Measurements from ENCODE around the gene KBTBD7. TPM values are rescaled to one million over a fixed set of nuclear protein-coding genes. Genes with fewer than 3 reads are reported as not detected.
"Not testable (repeated sequence)": the region's sequence is repeated elsewhere in the genome, so short reads cannot be mapped to it uniquely, and the experiment has no call there.

The KBTBD7 gene
- total RNA-seq, 1 donor from 2014 or later = 14.3 TPM

DNA sequence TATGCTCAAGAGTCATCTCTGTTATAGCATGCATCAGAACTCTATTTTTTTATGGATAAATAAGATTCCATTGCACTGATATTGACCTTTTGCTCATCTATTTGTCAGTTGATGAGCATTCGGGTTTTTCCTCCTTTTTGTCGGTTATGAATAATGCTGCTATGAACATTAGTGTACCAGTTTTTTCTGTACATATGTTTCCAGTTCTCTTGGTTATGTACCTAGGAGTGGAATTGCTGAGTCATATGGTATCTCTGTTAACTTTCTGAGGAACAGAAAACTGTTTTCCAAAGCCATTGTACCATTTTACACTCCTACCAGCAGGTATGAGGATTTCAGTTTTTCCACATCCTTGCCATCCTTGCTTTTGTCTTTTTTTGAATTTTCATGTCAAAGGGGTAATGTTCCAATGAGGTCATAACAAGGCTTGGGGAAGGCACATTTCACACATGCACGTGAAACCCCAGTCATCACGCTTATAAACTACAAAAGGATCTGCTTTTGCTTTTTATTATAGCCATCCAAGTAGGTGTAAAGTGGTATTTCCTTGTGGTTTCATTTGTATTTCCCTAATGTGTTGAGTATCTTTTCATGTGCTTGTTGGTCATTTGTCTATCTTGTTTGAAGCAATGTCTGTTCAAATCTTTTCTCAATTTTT, 14.6 kb downstream of the KBTBD7 start:
- Mint-ChIP-seq H3K9me3 (peaks cover 9% of the 10 kb centered on the region), H3K4me1 (no peaks in the 10 kb centered on the region), H3K27ac (ENCODE audit: unreplicated experiment) (no peak overlapping the region), H3K27me3 (ENCODE audit: low read depth) (no peaks in the 10 kb centered on the region), H3K4me3 (no peak overlapping the region), H3K36me3 (ENCODE audit: low read depth) (peaks cover 4% of the 10 kb centered on the region)
- DNase-seq (ENCODE audit: low read depth, low spot score) = no peak
- TF ChIP-seq, protein P1, sequence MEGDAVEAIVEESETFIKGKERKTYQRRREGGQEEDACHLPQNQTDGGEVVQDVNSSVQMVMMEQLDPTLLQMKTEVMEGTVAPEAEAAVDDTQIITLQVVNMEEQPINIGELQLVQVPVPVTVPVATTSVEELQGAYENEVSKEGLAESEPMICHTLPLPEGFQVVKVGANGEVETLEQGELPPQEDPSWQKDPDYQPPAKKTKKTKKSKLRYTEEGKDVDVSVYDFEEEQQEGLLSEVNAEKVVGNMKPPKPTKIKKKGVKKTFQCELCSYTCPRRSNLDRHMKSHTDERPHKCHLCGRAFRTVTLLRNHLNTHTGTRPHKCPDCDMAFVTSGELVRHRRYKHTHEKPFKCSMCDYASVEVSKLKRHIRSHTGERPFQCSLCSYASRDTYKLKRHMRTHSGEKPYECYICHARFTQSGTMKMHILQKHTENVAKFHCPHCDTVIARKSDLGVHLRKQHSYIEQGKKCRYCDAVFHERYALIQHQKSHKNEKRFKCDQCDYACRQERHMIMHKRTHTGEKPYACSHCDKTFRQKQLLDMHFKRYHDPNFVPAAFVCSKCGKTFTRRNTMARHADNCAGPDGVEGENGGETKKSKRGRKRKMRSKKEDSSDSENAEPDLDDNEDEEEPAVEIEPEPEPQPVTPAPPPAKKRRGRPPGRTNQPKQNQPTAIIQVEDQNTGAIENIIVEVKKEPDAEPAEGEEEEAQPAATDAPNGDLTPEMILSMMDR (conservative IDR thresholded peaks at IDR 0.05) = no peak

DNA sequence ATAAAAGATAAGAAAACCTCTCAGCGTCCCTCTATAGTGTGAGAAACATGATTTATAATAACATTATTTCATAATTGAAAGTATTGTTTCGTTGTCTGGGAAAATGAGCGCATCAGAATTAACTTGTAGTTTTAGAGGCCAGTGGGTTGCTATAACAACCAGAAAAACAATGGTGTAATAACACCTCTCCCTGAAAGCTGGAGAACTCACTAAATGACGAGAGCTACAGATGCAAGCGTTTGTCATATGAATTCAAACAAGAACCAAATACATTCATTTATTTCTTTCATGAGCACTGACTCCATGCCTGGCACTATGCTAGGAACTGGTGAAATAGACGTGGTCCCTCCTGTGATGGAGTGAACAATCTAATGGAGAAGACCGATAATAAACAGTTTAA, 16.3 kb downstream of the KBTBD7 start:
- Mint-ChIP-seq H3K9me3 (peaks cover 11% of the 10 kb centered on the region), H3K4me3 (no peak overlapping the region), H3K4me1 (no peaks in the 10 kb centered on the region), H3K27me3 (ENCODE audit: low read depth) (no peaks in the 10 kb centered on the region), H3K27ac (ENCODE audit: unreplicated experiment) (no peak overlapping the region), H3K36me3 (ENCODE audit: low read depth) (peaks cover 6% of the 10 kb centered on the region)
- TF ChIP-seq, protein P1 (conservative IDR thresholded peaks at IDR 0.05) = no peak
- no peak for DNase-seq (ENCODE audit: low read depth, low spot score)

DNA sequence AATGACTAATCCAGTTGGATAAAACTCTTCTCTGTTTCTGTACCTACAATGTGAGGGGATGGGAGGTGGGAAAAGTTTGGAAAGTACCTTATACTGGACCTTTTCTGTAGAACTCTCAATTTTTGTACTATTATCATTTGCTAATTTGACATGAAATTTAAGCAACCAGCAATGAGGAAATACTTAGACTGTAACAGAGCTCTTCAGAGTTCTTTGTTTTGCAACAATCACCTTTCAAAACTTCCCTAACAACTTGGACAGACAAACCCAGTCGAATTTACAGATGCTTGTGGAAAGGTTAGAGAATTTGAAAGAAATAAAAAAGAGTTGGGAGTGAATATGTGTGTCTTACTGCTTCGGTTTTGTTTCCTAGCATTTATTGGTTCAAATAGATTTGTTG, 16.8 kb downstream of the KBTBD7 start:
- no peaks in the 10 kb centered on the region for H3K27me3 Mint-ChIP-seq (ENCODE audit: low read depth)
- H3K27ac Mint-ChIP-seq (ENCODE audit: unreplicated experiment) = no peak overlapping the region
- TF ChIP-seq, protein P1 (conservative IDR thresholded peaks at IDR 0.05) = no peak
- H3K4me1 Mint-ChIP-seq = no peaks in the 10 kb centered on the region
- DNase-seq (ENCODE audit: low read depth, low spot score) = no peak
- H3K9me3 Mint-ChIP-seq = peaks cover 15% of the 10 kb centered on the region
- H3K4me3 Mint-ChIP-seq = no peak overlapping the region
- H3K36me3 Mint-ChIP-seq (ENCODE audit: low read depth) = peaks cover 6% of the 10 kb centered on the region

DNA sequence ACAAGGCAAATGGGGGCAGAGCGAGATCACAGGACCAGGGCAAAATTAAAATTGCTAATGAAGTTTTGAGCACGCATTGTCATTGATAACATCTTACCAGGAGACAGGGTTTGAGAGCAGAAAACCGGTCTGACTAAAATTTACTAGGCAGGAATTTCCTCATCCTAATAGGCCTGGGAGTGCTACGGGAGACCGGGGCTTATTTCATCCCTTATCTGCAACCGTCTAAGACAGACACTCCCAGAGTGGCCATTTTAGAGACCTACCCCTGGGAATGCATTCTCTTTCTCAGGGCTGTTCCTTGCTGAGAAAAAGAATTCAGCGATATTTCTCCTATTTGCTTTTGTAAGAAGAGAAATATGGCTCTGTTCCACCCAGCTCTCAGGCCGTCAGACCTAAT, 18.8 kb downstream of the KBTBD7 start:
- H3K27ac Mint-ChIP-seq (ENCODE audit: unreplicated experiment); H3K36me3 Mint-ChIP-seq (ENCODE audit: low read depth); H3K27me3 Mint-ChIP-seq (ENCODE audit: low read depth); DNase-seq (ENCODE audit: low read depth, low spot score); H3K4me3 Mint-ChIP-seq; H3K4me1 Mint-ChIP-seq: not testable (repeated sequence)
- peaks cover 15% of the 10 kb centered on the region for H3K9me3 Mint-ChIP-seq

DNA sequence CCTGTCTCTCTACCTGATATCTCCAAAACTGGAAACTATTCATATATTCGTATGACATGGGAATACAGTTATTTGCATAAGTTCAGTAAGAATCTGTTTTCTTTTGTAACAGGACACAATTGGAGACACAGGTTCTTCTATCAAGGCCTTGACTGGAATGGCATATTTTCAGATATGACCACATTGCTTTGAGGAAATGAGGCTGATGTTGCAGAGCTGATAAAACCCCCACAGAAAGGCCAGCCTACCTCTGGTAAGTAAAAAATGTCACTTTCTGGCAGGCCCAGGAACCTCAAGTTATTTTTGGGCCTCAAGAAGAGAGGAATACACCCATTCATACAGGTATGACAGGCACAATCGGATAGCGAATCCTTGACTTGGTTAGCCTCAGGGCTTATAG, 32.2 kb downstream of the KBTBD7 start:
- Mint-ChIP-seq H3K9me3 (no peaks in the 10 kb centered on the region), H3K36me3 (ENCODE audit: low read depth) (no peaks in the 10 kb centered on the region), H3K4me3 (no peak overlapping the region), H3K27me3 (ENCODE audit: low read depth) (no peaks in the 10 kb centered on the region), H3K27ac (ENCODE audit: unreplicated experiment) (no peak overlapping the region), H3K4me1 (no peaks in the 10 kb centered on the region)
- no peak for DNase-seq (ENCODE audit: low read depth, low spot score)
- TF ChIP-seq, protein P1 (conservative IDR thresholded peaks at IDR 0.05) = no peak

DNA sequence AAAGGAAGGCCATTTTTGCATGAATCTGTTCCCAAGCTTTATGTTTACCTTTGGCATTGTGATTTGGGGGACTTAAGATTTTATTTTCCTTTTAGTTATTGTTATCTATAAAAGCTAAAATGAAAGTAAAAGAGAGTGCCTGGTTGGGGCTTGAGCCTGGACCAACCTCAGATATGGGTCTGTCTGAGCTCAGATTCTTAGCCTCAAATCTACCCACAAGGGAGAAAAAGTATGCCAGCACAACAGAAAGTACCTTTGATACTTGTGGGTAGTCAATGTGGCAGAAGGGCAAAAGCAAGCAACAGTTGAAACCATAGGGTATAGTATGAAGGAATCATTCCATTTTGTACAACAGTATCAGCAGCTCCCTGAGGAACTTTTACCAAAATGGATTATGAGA, 35.2 kb downstream of the KBTBD7 start:
- no peak for DNase-seq (ENCODE audit: low read depth, low spot score)
- Mint-ChIP-seq H3K9me3 (no peaks in the 10 kb centered on the region), H3K27ac (ENCODE audit: unreplicated experiment) (no peak overlapping the region), H3K4me3 (no peak overlapping the region), H3K27me3 (ENCODE audit: low read depth) (no peaks in the 10 kb centered on the region), H3K4me1 (peaks cover 3% of the 10 kb centered on the region), H3K36me3 (ENCODE audit: low read depth) (no peaks in the 10 kb centered on the region)
- TF ChIP-seq, protein P1 (conservative IDR thresholded peaks at IDR 0.05) = no peak
